Skeletal muscle cell (primary cell): Measurements from ENCODE around the gene KRTAP5-4.
"Not testable (repeated sequence)": the region's sequence is repeated elsewhere in the genome, so short reads cannot be mapped to it uniquely, and the experiment has no call there.

Experiments
- DNase-seq: peaks from one replicate; pipeline ENCODE4 v3.0.0-alpha.2; 2010; ENCODE audit warnings: low read depth
- H3K4me3 ChIP-seq: 2 replicates; pipeline ENCODE4 v1.5.1; 2011; ENCODE audit warnings: low read depth, mild to moderate bottlenecking, control low read depth, low read length, moderate library complexity

The KRTAP5-4 gene

DNA sequence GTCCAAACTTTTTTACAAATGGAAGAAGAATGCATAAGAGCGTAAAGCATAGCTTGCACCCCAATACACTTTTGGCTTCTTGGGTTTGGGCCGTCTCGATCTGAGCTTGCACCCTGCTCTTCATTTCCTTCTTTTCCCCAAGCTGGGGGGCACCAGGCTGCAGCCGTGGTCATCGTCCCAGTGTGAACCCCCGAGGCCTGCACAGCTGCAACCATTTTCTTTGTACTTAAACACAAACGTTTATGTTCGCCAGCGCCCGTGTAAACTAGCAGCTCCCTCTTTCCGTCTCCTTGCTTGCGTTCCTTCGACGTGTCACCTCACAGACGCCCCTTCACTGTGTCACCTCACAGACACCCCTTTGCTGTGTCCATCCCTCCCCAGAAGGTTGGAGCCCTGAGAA, 17.7 kb upstream of the KRTAP5-4 start:
- DNase-seq: no peak
- no peak overlapping the region for H3K4me3 ChIP-seq

DNA sequence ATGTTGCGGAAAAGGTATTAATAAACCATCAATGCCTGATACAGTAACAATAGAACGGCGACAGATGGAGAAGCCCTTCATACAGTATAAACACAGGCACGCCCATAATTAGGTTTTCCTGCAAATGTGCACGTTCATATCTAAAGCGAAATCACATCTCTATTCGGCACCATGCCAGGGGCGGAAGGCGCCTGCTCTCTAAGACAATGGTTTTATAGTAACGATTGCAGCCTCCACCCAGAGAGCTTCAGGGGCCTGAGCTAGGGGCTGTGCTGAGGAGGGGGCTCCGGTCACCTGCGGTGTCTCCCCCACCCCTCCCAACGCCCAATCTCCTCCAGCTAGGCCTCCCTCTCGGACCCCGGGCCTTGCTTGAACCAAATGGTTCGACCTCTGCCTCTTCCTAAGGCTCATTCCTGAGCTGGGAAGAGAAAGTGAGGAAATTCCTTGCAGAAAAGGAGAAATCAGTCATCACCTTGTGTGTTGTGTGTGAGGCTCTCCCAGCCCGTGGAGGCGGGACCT, 17.2 kb upstream of the KRTAP5-4 start:
- no peak overlapping the region for H3K4me3 ChIP-seq
- DNase-seq: no peak

DNA sequence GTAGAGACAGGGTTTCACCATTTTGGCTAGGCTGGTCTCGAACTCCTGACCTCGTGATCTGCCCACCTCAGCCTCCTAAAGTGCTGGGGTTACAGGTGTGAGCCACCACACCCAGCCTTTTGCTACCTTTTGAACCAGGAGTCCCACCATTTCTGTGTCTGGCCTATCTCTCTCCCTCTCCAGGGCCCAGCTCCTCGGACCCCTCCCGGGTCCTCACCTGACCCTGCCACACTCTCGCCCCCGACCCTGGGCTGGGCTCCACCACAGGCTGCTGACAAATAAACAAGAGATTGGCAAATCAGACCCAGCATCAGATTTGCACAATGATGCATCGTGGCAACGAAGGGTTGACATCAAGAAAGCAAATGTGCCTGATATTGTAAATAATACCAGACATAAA, 16.4 kb upstream of the KRTAP5-4 start:
- DNase-seq: no peak
- H3K4me3 ChIP-seq: no peak overlapping the region

DNA sequence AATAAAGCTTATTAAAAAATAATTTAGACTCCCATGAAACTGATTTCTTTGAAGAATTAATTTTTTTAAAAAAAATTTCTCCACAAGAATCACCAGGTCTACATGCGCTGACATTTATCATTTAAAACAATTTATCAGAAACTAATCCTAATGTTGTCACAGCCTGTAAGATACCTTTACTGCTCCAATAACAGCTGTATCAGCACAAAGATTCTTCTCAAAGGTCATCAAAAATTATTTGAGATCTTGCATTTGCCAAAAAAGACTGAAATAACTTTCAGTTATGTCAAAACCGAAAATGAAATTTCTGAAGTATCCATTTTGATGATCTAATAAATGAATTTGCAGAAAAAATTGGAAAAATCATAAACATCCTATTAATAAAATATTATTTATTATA, 15.7 kb upstream of the KRTAP5-4 start:
- H3K4me3 ChIP-seq: no peak overlapping the region
- DNase-seq: no peak

DNA sequence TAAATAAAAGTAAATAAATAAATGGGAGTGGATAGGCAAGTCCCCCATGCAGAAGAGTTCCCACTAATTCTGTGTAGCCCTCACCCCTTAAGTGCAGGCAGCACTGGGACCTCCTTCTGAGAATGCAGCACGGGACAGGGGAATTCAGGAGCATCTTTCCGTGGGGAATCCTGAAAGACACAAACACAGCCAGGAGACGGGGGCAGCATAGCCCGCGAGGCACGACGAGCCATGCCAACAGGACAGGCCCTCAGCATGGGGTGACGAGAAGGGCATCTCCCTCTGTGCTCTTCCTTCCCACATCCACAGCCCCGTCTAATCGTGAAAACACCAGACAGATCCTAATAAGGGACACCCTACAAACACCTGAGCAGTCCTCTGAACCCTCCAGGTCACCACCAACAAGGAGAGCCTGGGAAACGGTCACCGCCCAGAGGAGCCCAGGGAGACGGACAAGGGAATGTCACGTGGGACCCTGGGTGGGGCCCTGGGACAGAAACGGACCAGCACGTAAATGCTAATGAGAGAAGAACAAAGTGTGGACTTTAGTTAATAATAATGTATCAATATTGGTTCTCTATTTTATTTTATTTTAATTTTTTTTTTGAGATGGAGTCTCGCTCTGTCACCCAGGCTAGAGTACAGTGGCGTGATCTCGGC, 14.5 kb upstream of the KRTAP5-4 start:
- no peak for DNase-seq
- H3K4me3 ChIP-seq: no peak overlapping the region

DNA sequence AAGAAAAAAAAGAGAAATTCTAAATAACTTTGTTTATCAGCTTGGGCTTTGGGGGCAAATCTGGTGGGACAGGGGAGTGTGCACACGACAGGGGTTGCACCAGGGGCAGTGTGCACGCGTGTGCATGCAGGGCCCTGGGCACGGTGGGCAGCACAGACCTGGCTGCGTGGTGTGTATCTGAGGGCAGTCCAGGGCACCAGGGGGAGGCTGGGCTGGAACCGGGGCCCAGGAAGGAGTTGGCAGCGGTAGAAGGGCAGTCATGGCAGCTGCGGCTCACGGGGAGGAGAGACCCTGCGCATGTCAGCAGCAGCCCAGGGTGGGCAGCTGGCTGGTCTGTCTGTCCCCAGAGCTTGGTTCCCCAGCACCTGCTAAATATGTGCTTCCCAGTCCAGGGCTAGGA, 11.9 kb upstream of the KRTAP5-4 start:
- no peak overlapping the region for H3K4me3 ChIP-seq
- DNase-seq: no peak

DNA sequence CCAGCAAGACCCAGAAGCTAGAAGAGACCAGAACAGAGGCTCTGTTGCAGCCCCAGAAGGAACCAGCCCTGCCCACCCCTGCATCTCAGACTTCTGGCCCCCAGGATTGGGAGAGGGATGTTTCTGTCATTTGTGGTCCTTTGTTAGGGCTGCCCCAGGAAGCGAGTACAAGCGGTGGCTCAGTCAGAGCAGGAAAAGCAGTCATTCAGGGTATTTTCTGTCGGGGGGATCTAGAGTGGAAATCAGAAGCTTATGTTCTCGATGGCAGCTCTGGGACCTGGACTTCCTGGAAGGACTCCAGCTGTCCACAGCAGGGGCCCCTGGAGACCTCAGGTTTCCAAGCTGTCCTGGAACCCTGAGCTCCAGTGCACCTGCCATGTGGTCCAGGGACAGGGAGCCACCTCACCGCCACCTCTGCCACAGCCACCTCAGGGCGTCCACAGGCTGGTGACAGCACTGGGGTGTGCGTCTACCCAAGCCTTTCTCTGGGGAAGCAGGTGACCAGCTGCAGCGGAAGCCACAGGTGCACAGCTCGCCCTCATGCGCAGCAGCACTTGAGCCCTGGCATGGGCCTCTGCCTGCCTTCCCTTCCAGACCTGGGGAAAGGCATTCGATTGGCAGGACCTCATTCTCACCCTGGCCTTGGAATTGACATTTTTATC, 10.2 kb upstream of the KRTAP5-4 start:
- no peak for DNase-seq
- no peak overlapping the region for H3K4me3 ChIP-seq

DNA sequence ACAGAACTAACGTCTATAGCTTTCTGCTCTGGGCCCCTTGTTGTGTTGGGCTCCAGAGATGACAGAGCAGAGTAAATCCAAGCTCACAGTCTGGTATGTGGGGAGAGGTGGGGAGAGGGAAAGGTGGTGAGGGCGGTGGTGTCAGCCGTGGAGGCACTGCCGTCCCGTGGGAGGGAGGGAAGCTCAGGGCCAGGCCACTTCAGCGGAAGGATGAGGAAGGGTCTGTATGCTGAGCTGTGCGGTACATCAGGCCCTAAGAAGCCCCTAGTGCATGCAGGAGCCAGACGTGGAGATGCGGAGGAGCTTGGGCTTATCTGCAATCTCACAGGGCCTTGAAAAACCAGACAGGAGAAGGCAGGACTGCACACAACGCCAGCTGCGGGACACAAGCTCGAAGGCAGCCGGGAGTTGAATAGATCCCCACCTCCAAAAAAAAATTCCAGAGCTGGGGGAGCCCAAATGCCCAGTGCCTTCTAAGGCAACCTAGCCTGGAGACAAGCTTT, 9.2 kb upstream of the KRTAP5-4 start:
- H3K4me3 ChIP-seq: no peak overlapping the region
- DNase-seq: no peak

DNA sequence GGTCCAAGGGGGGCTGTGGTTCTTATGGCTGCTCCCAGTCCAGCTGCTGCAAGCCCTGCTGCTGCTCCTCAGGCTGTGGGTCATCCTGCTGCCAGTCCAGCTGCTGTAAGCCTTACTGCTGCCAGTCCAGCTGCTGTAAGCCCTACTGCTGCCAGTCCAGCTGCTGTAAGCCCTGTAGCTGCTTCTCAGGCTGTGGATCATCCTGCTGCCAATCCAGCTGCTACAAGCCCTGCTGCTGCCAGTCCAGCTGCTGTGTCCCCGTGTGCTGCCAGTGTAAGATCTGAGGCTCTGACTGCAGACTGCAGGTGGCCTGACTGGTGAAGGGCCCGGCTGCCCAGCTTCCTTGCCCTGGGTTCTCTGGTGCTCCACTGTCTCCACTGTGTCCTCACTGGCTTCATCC, 8.3 kb upstream of the KRTAP5-4 start:
- H3K4me3 ChIP-seq: no peak overlapping the region
- no peak for DNase-seq

DNA sequence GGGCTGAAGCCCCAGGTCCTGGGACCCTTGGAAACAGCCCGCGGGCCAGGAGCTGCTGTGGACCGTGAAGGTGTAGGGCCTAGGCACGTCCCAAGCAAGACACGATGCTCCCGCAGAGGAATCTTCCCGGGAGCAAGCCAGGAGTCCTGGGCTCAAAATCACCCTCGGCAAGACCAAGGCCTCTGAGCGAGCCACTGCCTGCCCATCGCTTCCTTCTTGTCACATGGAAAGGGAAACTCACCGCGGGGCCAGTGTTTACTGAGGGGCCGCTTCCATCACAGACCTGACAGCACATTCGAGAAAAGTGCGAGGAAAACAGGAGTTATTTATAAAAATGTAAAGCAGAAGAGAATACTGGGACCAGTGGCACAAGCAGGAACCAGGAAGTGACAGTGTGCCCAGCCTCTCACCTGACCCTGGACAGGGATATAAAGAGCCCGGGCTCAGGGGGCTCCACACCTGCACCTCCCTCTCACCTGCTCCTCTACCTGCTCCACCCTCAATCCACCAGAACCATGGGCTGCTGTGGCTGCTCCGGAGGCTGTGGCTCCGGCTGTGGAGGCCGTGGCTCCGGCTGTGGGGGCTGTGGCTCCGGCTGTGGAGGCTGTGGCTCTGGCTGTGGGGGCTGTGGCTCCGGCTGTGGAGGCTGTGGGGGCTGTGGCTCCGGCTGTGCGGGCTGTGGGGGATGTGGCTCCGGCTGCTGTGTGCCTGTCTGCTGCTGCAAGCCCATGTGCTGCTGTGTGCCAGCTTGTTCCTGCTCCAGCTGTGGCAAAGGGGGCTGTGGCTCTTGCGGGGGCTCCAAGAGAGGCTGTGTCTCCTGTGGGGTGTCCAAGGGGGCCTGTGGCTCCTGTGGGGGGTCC, 7.6 kb upstream of the KRTAP5-4 start, which contains the start of gene KRTAP5-5:
TSS of gene KRTAP5-5 (plus strand) at position 450 of the 860 bp plus-strand sequence. CDS start at position 516, 66 bp downstream.
- no peak for DNase-seq
- H3K4me3 ChIP-seq: no peak within 1 kb of the TSS

DNA sequence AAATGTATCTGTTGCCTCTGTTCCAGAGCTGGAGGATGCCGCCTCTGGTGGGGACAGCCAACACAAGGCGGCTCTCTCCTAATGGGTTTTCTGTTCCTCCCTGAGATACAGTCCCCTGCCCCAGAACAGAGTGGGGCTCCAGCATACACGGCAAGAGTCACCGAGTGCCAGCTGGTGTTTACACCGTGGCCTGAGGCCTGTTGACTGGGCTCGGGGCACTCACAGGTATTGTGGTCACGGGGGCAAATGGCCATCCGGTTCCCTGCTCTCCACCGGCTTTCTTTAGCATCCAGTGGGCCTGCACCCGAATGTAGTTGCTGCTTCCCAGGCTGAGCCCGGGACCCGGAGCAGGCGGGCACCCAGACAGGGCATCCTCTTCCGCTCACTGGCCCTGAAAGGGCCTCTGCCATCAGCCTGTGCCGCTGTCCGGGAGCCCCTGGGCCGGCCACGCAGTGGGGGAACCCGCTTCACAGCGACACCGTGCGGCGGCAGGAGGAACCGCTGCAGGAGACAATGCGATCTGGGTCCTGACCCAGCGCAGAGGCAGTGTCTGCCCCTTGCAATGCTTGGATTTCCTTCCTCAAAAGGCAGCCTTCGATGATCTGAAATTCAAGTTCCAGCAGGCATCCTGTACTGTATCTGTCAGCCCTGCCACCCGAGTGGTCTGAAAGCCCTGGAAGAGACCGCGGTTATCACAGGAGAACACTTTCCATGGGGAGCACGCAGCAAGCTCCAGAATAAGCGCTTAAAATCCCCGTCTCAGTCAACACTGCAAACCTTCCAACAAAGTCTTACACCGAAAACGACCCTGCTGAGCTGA, 6.8 kb upstream of the KRTAP5-4 start:
- no peak for DNase-seq
- no peak overlapping the region for H3K4me3 ChIP-seq

DNA sequence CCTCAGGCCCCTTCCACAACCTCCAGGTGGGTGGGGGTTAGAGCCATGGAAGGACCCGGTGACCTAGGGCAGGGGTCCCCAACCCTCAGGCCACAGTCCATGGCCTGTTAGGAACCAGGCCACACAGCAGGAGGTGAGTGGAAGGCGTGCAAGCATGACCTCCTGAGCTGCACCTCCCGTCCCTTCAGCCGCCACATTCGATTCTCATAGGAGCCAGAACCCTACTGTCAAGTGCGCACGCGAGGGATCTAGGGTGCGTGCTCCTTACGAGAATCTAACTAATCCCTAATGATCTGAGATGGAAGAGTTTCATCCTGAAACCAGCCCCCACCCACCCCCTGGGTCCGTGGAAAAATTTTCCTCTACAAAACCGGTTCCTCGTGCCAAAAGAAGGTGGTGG, 3.6 kb upstream of the KRTAP5-4 start:
- H3K4me3 ChIP-seq: no peak overlapping the region
- DNase-seq: no peak

DNA sequence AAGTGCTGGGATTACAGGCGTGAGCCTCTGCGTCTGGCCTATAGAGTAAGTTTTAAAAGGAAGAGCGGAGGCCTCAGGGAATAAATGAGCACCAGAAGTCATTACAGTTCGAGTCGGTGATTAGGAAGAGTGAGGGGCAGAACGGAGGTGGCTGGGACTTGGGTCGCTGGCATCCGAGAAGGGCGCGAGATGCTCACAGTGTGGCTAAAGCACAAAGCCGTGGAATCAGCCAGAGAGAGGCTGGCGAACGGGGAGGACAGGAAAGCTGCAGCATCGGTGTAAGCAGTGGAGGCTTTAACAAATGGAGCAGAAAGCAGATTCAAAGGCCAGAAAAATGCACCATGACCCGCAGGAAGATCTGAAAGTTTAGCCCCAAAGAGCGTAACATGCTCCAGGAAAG, 2.7 kb upstream of the KRTAP5-4 start:
- no peak overlapping the region for H3K4me3 ChIP-seq
- DNase-seq: no peak

DNA sequence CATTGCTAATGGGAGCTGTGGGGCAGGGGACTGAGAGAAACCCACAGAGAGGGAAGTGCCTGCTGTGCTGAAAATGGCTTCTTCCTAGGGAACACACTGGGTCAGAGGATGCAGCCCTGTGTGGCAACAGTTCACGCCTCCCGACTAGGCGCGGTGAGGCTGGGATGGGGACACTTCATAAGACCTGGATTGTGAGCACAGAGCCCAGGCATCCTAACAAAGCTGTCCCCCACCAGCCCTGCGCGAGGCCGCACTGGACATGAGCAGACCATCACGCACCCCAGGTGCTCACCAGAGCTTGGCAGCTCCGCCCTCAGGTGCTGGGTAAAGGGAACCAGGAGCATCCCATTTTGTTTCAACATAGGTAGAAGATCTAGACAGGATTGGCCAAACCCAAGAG, 1.8 kb upstream of the KRTAP5-4 start:
- no peak overlapping the region for H3K4me3 ChIP-seq
- DNase-seq: no peak

DNA sequence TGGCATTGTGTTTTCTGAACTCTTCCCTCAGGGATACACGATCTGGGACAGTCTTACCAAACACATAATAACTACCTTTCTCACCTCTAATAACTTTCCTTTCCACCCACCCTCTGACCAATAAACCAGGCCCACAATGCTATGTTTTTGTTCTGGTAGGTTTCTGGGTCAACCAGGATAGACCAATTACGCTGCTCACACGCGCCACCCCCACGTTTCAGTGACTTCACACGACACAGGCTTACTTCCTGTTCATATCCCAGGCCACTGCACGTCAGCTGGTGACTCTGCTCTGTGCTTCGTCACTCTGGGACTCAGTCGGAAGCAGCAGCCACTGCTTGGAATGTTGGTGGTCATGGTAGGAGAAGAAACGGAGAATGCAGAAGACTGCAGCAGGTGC, 2.5 kb downstream of the KRTAP5-4 start:
- H3K4me3 ChIP-seq: no peak overlapping the region
- no peak for DNase-seq

DNA sequence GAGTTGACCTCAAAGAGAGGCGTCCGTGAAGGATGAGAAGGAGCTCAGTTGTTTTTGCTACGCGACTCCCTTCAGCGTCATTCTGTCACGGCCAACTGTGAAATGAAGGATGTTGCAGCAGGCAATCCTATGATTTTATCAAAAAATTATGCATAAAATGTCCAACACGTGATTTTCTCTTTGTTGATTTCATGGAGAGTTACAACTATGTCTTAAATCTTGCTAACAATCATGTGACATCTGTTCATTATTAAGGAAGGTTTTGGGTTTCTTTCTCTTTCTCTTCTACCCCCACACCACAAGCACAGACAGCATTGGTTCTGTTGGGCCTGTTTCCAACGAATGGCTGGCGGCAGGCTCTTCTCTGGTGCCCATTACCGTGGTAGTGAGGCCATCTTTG, 3.7 kb downstream of the KRTAP5-4 start:
- no peak for DNase-seq
- no peak overlapping the region for H3K4me3 ChIP-seq

DNA sequence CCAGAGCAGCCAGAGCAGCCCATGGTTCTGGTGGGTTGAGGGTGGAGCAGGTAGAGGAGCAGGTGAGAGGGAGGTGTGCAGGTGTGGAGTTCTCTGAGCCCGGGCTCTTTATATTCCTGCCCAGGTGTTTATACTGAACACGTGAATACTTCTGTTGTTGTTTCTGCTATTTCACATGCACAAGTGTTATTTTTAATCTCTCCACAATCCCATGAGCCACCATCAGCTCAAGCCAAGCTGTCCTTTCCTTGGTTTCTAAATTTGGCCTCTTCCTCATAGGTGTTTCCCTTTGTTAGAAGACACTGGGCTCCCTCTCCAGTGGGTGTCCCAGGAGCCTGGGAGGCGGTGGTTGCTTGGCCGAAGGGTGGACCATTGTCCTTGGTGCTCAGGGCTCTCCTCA, 13.6 kb downstream of the KRTAP5-4 start, which contains the start of gene KRTAP5-3:
TSS of gene KRTAP5-3 (minus strand) at position 101 of the 400 bp plus-strand sequence. CDS start at position 23, 78 bp downstream.
- no peak for DNase-seq
- H3K4me3 ChIP-seq: no peak within 1 kb of the TSS

DNA sequence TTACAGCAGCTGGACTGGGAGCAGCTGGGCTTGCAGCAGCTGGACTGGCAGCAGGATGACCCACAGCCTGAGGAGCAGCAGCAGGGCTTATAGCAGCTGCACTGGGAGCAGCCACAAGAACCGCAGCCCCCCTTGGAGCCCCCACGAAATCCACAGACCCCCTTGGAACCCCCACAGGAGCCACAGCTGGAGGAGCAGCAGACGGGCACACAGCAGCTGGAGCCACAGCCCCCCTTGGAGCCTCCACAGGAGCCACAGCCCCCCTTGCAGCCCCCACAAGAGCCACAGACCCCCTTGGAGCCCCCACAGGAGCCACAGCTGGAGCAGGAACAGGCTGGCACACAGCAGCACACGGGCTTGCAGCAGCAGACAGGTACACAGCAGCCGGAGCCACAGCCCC, 14.0 kb downstream of the KRTAP5-4 start:
- not testable (repeated sequence) for DNase-seq, H3K4me3 ChIP-seq
